PC-3 (cell line): Measurements from ENCODE around the gene IFNA8. TPM values are rescaled to one million over a fixed set of nuclear protein-coding genes. Genes with fewer than 3 reads are reported as not detected.

Experiments used
- ATAC-seq: fragments of 200-7000 bp; cut with Tn5 transposase; 2 replicates; pipeline ENCODE4 v1.9.1; 2020; ENCODE audit warnings: mild to moderate bottlenecking, moderate library complexity
- BruUV-seq: library from RNA; stranded (reverse); fragments of 400-500 nt; replicated peaks from 2 replicates; lab custom pipeline; 2021; lab: Mats Ljungman, UMichigan
- CTCF ChIA-PET: fragments of 300-600 bp; sonication (Branson Sonifier 250); formaldehyde crosslinking; loops from one replicate; lab custom pipeline; 2022; ENCODE audit warnings: antibody characterized with exemption; lab: Charles Lee
- POLR2A ChIA-PET: fragments of 300-600 bp; sonication (Branson Sonifier 250); formaldehyde crosslinking; loops from one replicate; lab custom pipeline; 2022; ENCODE audit warnings: antibody characterized with exemption; ENCODE audit not compliant: unreplicated experiment; lab: Charles Lee
- DNase-seq: peaks from one replicate; pipeline ENCODE4 v3.0.0-alpha.2; 2015
- H2AFZ ChIP-seq: fragments of 300-600 bp; sonication (generic); 2 replicates; pipeline ENCODE4 v1.6.0; 2016; ENCODE audit warnings: antibody characterized with exemption, low read length
- H3F3A ChIP-seq: fragments of 300-600 bp; sonication (generic); one replicate; pipeline ENCODE4 v1.6.0; 2017; ENCODE audit warnings: antibody characterized with exemption, low read length, control low read depth, mild to moderate bottlenecking; ENCODE audit not compliant: unreplicated experiment
- H3K27ac ChIP-seq: fragments of 300-600 bp; sonication (generic); 2 replicates; pipeline ENCODE4 v1.5.1; 2016; ENCODE audit warnings: mild to moderate bottlenecking, low read length
- H3K27me3 ChIP-seq: fragments of 300-600 bp; sonication (generic); 2 replicates; pipeline ENCODE4 v1.6.1; 2016; ENCODE audit warnings: low read length, mixed read lengths
- H3K36me3 ChIP-seq: fragments of 300-600 bp; sonication (generic); 2 replicates; pipeline ENCODE4 v1.6.1; 2016; ENCODE audit warnings: low read depth, mixed run types, low read length, mixed read lengths
- H3K4me1 ChIP-seq: fragments of 300-600 bp; sonication (generic); 2 replicates; pipeline ENCODE4 v1.5.1; 2016; ENCODE audit warnings: low read length; ENCODE audit not compliant: insufficient read depth
- H3K4me2 ChIP-seq: fragments of 300-600 bp; sonication (generic); 2 replicates; pipeline ENCODE4 v1.6.0; 2016; ENCODE audit warnings: low read length
- H3K4me3 ChIP-seq: fragments of 300-600 bp; sonication (generic); 2 replicates; pipeline ENCODE4 v1.5.1; 2016; ENCODE audit warnings: mild to moderate bottlenecking, low read length, mixed read lengths
- H3K79me2 ChIP-seq: fragments of 300-600 bp; sonication (generic); 2 replicates; pipeline ENCODE4 v1.6.1; 2017; ENCODE audit warnings: low read length, mixed read lengths
- H3K9ac ChIP-seq: fragments of 300-600 bp; sonication (generic); 2 replicates; pipeline ENCODE4 v1.6.0; 2016; ENCODE audit warnings: mild to moderate bottlenecking, low read length
- H3K9me2 ChIP-seq: fragments of 300-600 bp; sonication (generic); replicated peaks from 2 replicates; pipeline ENCODE4 v1.6.1; 2016; ENCODE audit warnings: mixed run types, low read length, mixed read lengths
- H3K9me3 ChIP-seq: fragments of 300-600 bp; sonication (generic); 2 replicates; pipeline ENCODE4 v1.6.1; 2016; ENCODE audit warnings: low read length, mixed read lengths
- H4K20me1 ChIP-seq: fragments of 300-600 bp; sonication (generic); 2 replicates; pipeline ENCODE4 v1.6.1; 2016; ENCODE audit warnings: low read length, mixed read lengths
- CTCF ChIP-seq: fragments of 300-600 bp; sonication (generic); conservative IDR thresholded peaks from 2 replicates; pipeline ENCODE4 v1.5.1; 2017; ENCODE audit warnings: antibody characterized with exemption, low read depth, mild to moderate bottlenecking, low read length
- EZH2 ChIP-seq: fragments of 300-600 bp; sonication (generic); IDR thresholded peaks from one replicate; pipeline ENCODE4 v1.6.1; 2017; ENCODE audit warnings: antibody characterized with exemption, mild to moderate bottlenecking, low read length; ENCODE audit not compliant: unreplicated experiment
- EZH2phosphoT487 ChIP-seq: fragments of 300-600 bp; sonication (generic); IDR thresholded peaks from 2 replicates; pipeline ENCODE4 v1.6.1; 2018; ENCODE audit warnings: mild to moderate bottlenecking, antibody characterized with exemption, low read length, borderline replicate concordance
- intact Hi-C: fragments of 100-400 bp; cut with micrococcal nuclease; formaldehyde crosslinking; loops from 2 replicates; pipeline ENCODE4 v1.9.0; 2023
- total RNA-seq: library from RNA; depleted of rRNA; stranded (reverse); fragments of >200 nt; gene quantifications from 2 replicates; pipeline ENCODE4 v1.2.3, GENCODE V29; 2014

The IFNA8 gene
- total RNA-seq, 1 experiment from 2014 or later, result not detected

- H3K9me2 ChIP-seq, result no peaks in the 10 kb centered on the region
- no peak overlapping the region for H3K4me3 ChIP-seq
- peaks cover 13% of the 10 kb centered on the region for H3K4me1 ChIP-seq
- ATAC-seq (no peak), DNase-seq (no peak)
- H3K4me2 ChIP-seq, result no peak overlapping the region
- no TSS peak for BruUV-seq
- intact Hi-C loops, result no loop called here
- no peaks in the 10 kb centered on the region for H3K79me2 ChIP-seq
- TF ChIP-seq EZH2phosphoT487 (no peak), EZH2 (no peak), CTCF (no peak)
- H3K36me3 ChIP-seq, result no peaks in the 10 kb centered on the region
- H3K9me3 ChIP-seq, result no peaks in the 10 kb centered on the region
- no peaks in the 10 kb centered on the region for H3F3A ChIP-seq
- ChIA-PET POLR2A (no interaction called here), CTCF (interaction anchor here (0.7 kb wide), 1 partner anchor 88 kb away, joined by 4 read pairs; no protein-coding TSS in a partner anchor)
- 0 out of 2 replicates have a peak, but pooled peaks cover 4% of the 10 kb centered on the region for H3K27me3 ChIP-seq
- no peak overlapping the region for H3K9ac ChIP-seq
- H2AFZ ChIP-seq, result no peak overlapping the region
- H4K20me1 ChIP-seq, result no peaks in the 10 kb centered on the region
- H3K27ac ChIP-seq, result no peak overlapping the region
These were observed 5.5 kb downstream of the IFNA8 start for GRCh38 chr9:21414220-21414940.

- Histone ChIP-seq H3K27ac (no peak overlapping the region), H3K36me3 (no peaks in the 10 kb centered on the region), H3K9me3 (no peaks in the 10 kb centered on the region), H3K4me3 (no peak overlapping the region), H3K4me1 (peaks cover 13% of the 10 kb centered on the region), H3K27me3 (0 out of 2 replicates have a peak, but pooled peaks cover 4% of the 10 kb centered on the region), H3F3A (no peaks in the 10 kb centered on the region), H4K20me1 (no peaks in the 10 kb centered on the region), H3K4me2 (peak overlapping the region; percentile 11), H2AFZ (no peak overlapping the region), H3K9ac (no peak overlapping the region), H3K9me2 (no peaks in the 10 kb centered on the region), H3K79me2 (no peaks in the 10 kb centered on the region)
- intact Hi-C loops, result no loop called here
- ChIA-PET POLR2A (no interaction called here), CTCF (no interaction called here)
- peak; percentile 70 for DNase-seq
- ATAC-seq, result peak; percentile 64
- TF ChIP-seq EZH2 (no peak), CTCF (no peak), EZH2phosphoT487 (no peak)
- no TSS peak for BruUV-seq
These were observed 6.8 kb downstream of the IFNA8 start for GRCh38 chr9:21415493-21416267.
